Measurements from ENCODE around the gene ZBED5. TPM values are rescaled to one million over a fixed set of nuclear protein-coding genes. Genes with fewer than 3 reads are reported as not detected.

Gene ZBED5
- total and polyA plus RNA-seq, 9 of the 15 experiments (the other 6 are each of a cell fraction or from before 2014, with no cell fraction given): 12.4 to 70.7 (median 26.8) TPM

GRCh38 chr11:10808553-10809372 is 49.1 kb downstream of the ZBED5 start, which contains the start of gene EIF4G2 (continued):
- TF ChIP-seq ATF4 (CRISPR knock-in tag; IDR thresholded peaks at IDR 0.05) (peak; percentile 67; the same call in 1 of the 2 replicates), ZFP36 (IDR thresholded peaks at IDR 0.05; ENCODE audit: low read depth, low read length, partially characterized antibody) (no peak), POLR2B (IDR thresholded peaks at IDR 0.05; ENCODE audit: low read depth, partially characterized antibody) (peak; percentile 100), E2F6 (IDR thresholded peaks at IDR 0.05; ENCODE audit: borderline replicate concordance in 1 of 2, extremely low read depth in 1 of 2, insufficient read depth in 1 of 2, insufficient read length in 1 of 2, low read depth in 1 of 2, low read length in 1 of 2, poor library complexity in 1 of 2, severe bottlenecking in 1 of 2) (peak; percentile 34 to 60), HMGN3 (IDR thresholded peaks at IDR 0.05; ENCODE audit: borderline replicate concordance, extremely low read depth, insufficient read length, low read depth, low read length) (peak; percentile 41), VEZF1 (CRISPR knock-in tag; IDR thresholded peaks at IDR 0.05) (peak; percentile 77), HINFP (tag; conservative IDR thresholded peaks at IDR 0.05; ENCODE audit: low read depth) (no peak), TAF7 (tag; IDR thresholded peaks at IDR 0.05) (peak; percentile 91), HDAC8 (tag; IDR thresholded peaks at IDR 0.05) (peak; percentile 71; the same call in 1 of the 2 replicates), ZNF24 (IDR thresholded peaks at IDR 0.05) (peak; percentile 100), ZKSCAN8 (CRISPR knock-in tag; IDR thresholded peaks at IDR 0.05) (no peak), MTA2 (IDR thresholded peaks at IDR 0.05; ENCODE audit: low read depth) (no peak), MXD1 (CRISPR knock-in tag; IDR thresholded peaks at IDR 0.05; ENCODE audit: borderline replicate concordance, poor library complexity, severe bottlenecking) (no peak), FOXJ3 (CRISPR knock-in tag; IDR thresholded peaks at IDR 0.05) (no peak), NRF1 (conservative IDR thresholded peaks at IDR 0.05 in 1 of 2, IDR thresholded peaks at IDR 0.05 in 1 of 2) (peak; percentile 90 to 92), GMEB1 (CRISPR knock-in tag; IDR thresholded peaks at IDR 0.05) (no peak; the same call in none of the 2 replicates)
